ENCODE results near the gene PDSS2. TPM values are rescaled to one million over a fixed set of nuclear protein-coding genes. Genes with fewer than 3 reads are reported as not detected.

PDSS2 gene
- total RNA-seq, 4 donors from 2014 or later = 18.6 to 32.3 (median 25.6) TPM

DNA sequence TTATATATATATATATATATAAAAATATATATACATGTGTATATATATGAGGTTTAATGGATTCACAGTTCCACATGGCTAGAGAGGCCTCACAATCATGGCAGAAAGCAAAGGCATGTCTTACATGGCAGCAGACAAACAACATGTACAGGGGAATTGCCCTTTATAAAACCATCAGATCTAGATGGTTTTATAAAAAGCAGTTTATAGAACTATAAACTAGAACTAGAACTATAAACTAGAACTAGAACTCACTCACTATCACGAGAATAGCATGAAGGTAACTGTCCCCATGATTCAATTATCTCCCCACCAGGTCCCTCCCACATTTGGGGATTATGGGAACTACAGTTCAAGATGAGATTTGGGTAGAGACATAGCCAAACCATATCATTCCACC lies 56.8 kb downstream of the PDSS2 start:
- no peak for DNase-seq
- intact Hi-C loops (cut with DNase I) = no loop called here
- Histone ChIP-seq H3K4me3 (replicated peaks in 1 of 3) (no peak overlapping the region), H3K4me1 (peaks cover 7 to 20% of the 10 kb centered on the region in 2 donors), H3K27me3 (no peaks in the 10 kb centered on the region), H3K9me3 (no peaks in the 10 kb centered on the region), H3K27ac (no peak overlapping the region), H3K36me3 (no peaks in the 10 kb centered on the region)
- TF ChIP-seq POLR2A (IDR thresholded peaks at IDR 0.05) = no peak
- TF ChIP-seq, protein P1, sequence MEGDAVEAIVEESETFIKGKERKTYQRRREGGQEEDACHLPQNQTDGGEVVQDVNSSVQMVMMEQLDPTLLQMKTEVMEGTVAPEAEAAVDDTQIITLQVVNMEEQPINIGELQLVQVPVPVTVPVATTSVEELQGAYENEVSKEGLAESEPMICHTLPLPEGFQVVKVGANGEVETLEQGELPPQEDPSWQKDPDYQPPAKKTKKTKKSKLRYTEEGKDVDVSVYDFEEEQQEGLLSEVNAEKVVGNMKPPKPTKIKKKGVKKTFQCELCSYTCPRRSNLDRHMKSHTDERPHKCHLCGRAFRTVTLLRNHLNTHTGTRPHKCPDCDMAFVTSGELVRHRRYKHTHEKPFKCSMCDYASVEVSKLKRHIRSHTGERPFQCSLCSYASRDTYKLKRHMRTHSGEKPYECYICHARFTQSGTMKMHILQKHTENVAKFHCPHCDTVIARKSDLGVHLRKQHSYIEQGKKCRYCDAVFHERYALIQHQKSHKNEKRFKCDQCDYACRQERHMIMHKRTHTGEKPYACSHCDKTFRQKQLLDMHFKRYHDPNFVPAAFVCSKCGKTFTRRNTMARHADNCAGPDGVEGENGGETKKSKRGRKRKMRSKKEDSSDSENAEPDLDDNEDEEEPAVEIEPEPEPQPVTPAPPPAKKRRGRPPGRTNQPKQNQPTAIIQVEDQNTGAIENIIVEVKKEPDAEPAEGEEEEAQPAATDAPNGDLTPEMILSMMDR (IDR thresholded peaks at IDR 0.05) = no peak
- 96 to 97% methylated on average over 1 of the region's 1 CpG for WGBS, 2 donors

DNA sequence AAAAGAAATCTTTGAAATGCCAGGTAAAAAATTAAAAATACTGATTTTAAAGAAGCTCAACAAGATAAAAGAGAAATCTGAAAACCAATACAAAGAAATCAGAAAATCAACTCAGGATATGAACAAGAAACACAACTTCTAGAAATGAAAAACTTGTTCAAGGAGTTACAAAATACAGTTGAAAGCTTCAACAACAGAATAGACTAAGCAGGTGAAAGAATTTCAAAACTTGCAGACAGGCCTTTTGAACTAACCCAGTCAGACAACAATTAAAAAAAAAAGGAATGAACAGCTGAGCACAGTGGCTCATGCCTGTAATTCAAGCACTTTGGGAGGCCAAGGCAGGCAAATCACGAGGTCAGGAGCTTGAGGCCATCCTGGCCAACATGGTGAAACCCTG lies 57.8 kb downstream of the PDSS2 start:
- Histone ChIP-seq H3K27ac (no peak overlapping the region), H3K9me3 (no peaks in the 10 kb centered on the region), H3K27me3 (no peaks in the 10 kb centered on the region), H3K36me3 (no peaks in the 10 kb centered on the region), H3K4me1 (peaks cover 11 to 21% of the 10 kb centered on the region in 2 donors), H3K4me3 (replicated peaks in 1 of 3) (no peak overlapping the region)
- intact Hi-C loops (cut with DNase I) = no loop called here
- no peak for DNase-seq
- TF ChIP-seq, protein P1 (IDR thresholded peaks at IDR 0.05) = no peak
- no peak for TF ChIP-seq POLR2A (IDR thresholded peaks at IDR 0.05)
- WGBS, 2 donors = 100% methylated on average over 1 of the region's 1 CpG

DNA sequence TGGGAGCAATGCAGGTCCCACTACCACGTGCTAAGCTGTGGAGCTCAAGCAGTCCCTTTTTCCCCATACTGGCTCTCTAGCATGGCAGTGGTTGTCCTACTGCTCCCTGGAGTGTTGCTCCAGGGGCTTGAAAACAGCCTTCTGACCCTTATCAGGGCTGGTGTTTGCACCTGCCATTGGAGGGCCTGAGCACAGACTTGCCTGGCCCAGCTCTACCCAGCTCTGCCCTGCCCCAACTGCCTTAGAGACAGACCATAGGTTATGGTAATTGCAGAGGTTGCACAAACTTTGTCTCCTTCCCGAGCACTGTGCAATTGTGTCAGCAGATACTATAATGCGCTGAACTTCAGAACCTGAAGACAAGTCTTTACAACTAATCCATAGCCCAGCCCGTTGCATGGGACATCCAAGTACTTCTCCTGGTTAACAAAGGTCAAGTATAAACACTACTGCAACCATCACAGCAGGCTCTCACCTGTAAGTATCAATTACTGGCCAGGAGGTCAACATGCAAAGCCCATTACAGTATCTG lies 58.7 kb downstream of the PDSS2 start:
- Histone ChIP-seq H3K36me3 (no peaks in the 10 kb centered on the region), H3K27me3 (no peaks in the 10 kb centered on the region), H3K4me3 (replicated peaks in 1 of 3) (no peak overlapping the region), H3K27ac (peak overlapping the region in 1 of 3 donors; percentile 51), H3K4me1 (peaks cover 11 to 26% of the 10 kb centered on the region in 2 donors), H3K9me3 (no peaks in the 10 kb centered on the region)
- intact Hi-C loops (cut with DNase I) = no loop called here
- 94 to 100% methylated on average over 4 of the region's 4 CpGs for WGBS, 2 donors
- TF ChIP-seq, protein P1 (IDR thresholded peaks at IDR 0.05) = no peak
- no peak for TF ChIP-seq POLR2A (IDR thresholded peaks at IDR 0.05)
- DNase-seq = no peak

DNA sequence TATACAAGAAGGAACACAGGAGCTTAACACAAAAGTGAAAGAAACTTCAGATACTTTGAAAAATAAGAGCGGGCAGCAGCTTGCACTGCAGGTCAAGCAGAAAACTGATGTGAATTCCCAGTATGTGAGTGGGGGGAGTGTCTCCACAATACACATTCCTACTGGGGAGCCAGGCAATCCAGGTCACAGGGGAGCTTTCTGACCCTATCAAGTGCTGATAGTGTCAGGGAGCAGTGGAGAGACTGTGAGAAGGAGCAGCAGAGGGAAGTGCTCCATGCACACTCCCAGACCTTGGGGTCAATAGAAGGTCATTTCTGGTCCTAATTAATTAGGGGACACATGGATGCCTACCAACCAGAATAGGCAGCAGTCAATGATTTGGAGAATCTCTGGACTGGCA lies 59.4 kb downstream of the PDSS2 start:
- no peak overlapping the region for H3K4me3 ChIP-seq (replicated peaks in 1 of 3)
- no peak for TF ChIP-seq POLR2A (IDR thresholded peaks at IDR 0.05)
- no peaks in the 10 kb centered on the region for H3K27me3 ChIP-seq
- H3K4me1 ChIP-seq = peaks cover 11 to 26% of the 10 kb centered on the region in 2 donors
- peak; percentile 28 to 41 for DNase-seq
- intact Hi-C loops (cut with DNase I) = no loop called here
- WGBS, 2 donors = 45 to 68% methylated on average over 1 of the region's 1 CpG
- no peaks in the 10 kb centered on the region for H3K9me3 ChIP-seq
- peak overlapping the region in 2 of 3 donors; percentile 19 to 51 for H3K27ac ChIP-seq
- H3K36me3 ChIP-seq = no peaks in the 10 kb centered on the region

DNA sequence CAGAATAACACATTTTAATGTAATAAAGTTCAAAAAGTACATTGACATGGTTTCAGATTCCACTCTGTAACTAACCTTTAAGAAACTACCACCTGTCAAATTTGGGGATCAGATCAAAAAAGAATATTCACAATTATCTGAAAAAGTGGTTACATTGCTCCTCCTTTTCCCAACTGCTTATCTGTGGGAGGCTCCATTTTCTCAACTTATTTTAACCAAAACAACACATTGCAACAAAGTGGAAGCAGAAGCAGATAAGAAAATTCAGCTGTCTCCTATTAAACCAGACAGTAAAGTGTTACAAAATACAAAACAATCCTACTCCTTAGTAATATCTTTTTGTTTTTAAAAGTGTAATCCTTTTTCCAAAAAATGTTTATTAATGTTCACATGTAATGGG lies 61.4 kb downstream of the PDSS2 start:
- intact Hi-C loops (cut with DNase I) = no loop called here
- no peak for DNase-seq
- no peaks in the 10 kb centered on the region for H3K9me3 ChIP-seq
- peaks cover 11 to 26% of the 10 kb centered on the region in 2 donors for H3K4me1 ChIP-seq
- no peak overlapping the region for H3K27ac ChIP-seq
- H3K36me3 ChIP-seq = no peaks in the 10 kb centered on the region
- H3K4me3 ChIP-seq (replicated peaks in 1 of 3) = no peak overlapping the region
- no peaks in the 10 kb centered on the region for H3K27me3 ChIP-seq
- no peak for TF ChIP-seq POLR2A (IDR thresholded peaks at IDR 0.05)
- TF ChIP-seq, protein P1 (IDR thresholded peaks at IDR 0.05) = no peak
